Natural killer cell (primary cell): Measurements from ENCODE around the gene MARK1. TPM values are rescaled to one million over a fixed set of nuclear protein-coding genes. Genes with fewer than 3 reads are reported as not detected.

Source experiments
- ATAC-seq, 3 donors: fragments of 150-1000 bp in 2 of 3; fragments of 200-7000 bp in 1 of 3; cut with Tn5 transposase; 1 replicate in 1 of 3; 2 replicates in 2 of 3; pipeline ENCODE4 v1.10.0; 2021; ENCODE audit warnings: mild to moderate bottlenecking in 2 of 3, moderate library complexity in 2 of 3
- DNase-seq, 2 donors: peaks; one replicate each; pipeline versions ENCODE4 v3.0.0 to v3.0.0-alpha.2; 2013 to 2021; ENCODE audit warnings: mixed read lengths in 1 of 2
- H3K27ac ChIP-seq: one replicate; pipeline ENCODE4 v1.5.1; 2013; ENCODE audit warnings: mild to moderate bottlenecking, low read length
- H3K27me3 ChIP-seq: one replicate; pipeline ENCODE4 v1.6.1; 2013; ENCODE audit warnings: low read length; ENCODE audit not compliant: control insufficient read depth, insufficient read depth
- H3K36me3 ChIP-seq: one replicate; pipeline ENCODE4 v1.6.1; 2013; ENCODE audit warnings: low read length; ENCODE audit not compliant: control insufficient read depth, insufficient read depth
- H3K4me1 ChIP-seq: one replicate; pipeline ENCODE4 v1.6.1; 2013; ENCODE audit warnings: low read length; ENCODE audit not compliant: control insufficient read depth, insufficient read depth
- H3K4me3 ChIP-seq: one replicate; pipeline ENCODE4 v1.5.1; 2013; ENCODE audit warnings: low read length
- H3K9me3 ChIP-seq: one replicate; pipeline ENCODE4 v1.6.1; 2013; ENCODE audit warnings: low read length; ENCODE audit not compliant: control insufficient read depth, insufficient read depth
- H3K27ac Mint-ChIP-seq, 2 donors: one replicate each; pipeline ENCODE4 v1.8.0; 2022; ENCODE audit warnings: mild to moderate bottlenecking in 2 of 2, mixed read lengths in 2 of 2, moderate library complexity in 1 of 2
- H3K27me3 Mint-ChIP-seq, 2 donors: one replicate each; pipeline ENCODE4 v1.8.0; 2022; ENCODE audit warnings: low read depth in 2 of 2, mixed read lengths in 2 of 2
- H3K36me3 Mint-ChIP-seq: one replicate; pipeline ENCODE4 v1.8.0; 2022; ENCODE audit warnings: mixed read lengths
- H3K4me1 Mint-ChIP-seq, 2 donors: one replicate each; pipeline ENCODE4 v1.8.0; 2022; ENCODE audit warnings: mixed read lengths in 2 of 2
- H3K4me3 Mint-ChIP-seq: one replicate; pipeline ENCODE4 v1.8.0; 2022; ENCODE audit warnings: mild to moderate bottlenecking, moderate library complexity, mixed read lengths
- H3K9me3 Mint-ChIP-seq, 2 donors: one replicate each; pipeline ENCODE4 v1.8.0; 2022; ENCODE audit warnings: mixed read lengths in 2 of 2
- WGBS: methylation state at CpG from one replicate; pipeline ENCODE4 v1.1.7; 2013; ENCODE audit warnings: missing lambda C conversion rate; ENCODE audit not compliant: insufficient coverage; 5-methylcytosine and 5-hydroxymethylcytosine counted together
- intact Hi-C: fragments of 100-400 bp; cut with micrococcal nuclease; formaldehyde crosslinking; loops from one replicate; pipeline ENCODE4 v1.14.2; 2022
- total RNA-seq, 4 donors: library from RNA; stranded (reverse); fragments of 120-200 nt in 1 of 4; gene quantifications; one replicate each; pipeline versions ENCODE4 v1.2.3 to v1.2.4, GENCODE V29; 2013 to 2022
- TF ChIP-seq, protein P1 (sequence below): fragments of 200-600 bp; IDR thresholded peaks from one replicate; pipeline ENCODE4 v1.8.0; 2022; ENCODE audit warnings: antibody characterized with exemption

Gene MARK1
- total RNA-seq, 3 donors from 2014 or later (not counting 1 experiment from before 2014, with no cell fraction given) = 0.13 TPM; not detected in 2

DNA sequence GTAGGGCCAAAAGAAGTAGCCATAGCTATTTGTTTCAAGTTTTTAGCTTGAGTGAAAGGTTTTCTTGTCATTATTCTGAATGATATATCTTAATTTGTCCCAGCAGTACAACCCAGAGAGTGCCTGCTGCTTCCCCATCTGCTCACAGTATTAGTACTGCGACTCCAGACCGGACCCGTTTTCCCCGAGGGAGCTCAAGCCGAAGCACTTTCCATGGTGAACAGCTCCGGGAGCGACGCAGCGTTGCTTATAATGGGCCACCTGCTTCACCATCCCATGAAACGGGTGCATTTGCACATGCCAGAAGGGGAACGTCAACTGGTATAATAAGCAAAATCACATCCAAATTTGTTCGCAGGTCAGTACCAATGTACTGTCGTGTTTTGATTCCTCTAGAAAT, 125.1 kb downstream of the MARK1 start:
- Histone ChIP-seq H3K27me3 (no peaks in the 10 kb centered on the region), H3K9me3 (no peaks in the 10 kb centered on the region), H3K36me3 (no peaks in the 10 kb centered on the region), H3K4me1 (no peaks in the 10 kb centered on the region), H3K4me3 (no peak overlapping the region), H3K27ac (no peak overlapping the region)
- DNase-seq (no peak), ATAC-seq (no peak)
- H3K36me3 Mint-ChIP-seq = no peaks in the 10 kb centered on the region
- no peak overlapping the region for H3K27ac Mint-ChIP-seq
- peaks cover 8 to 9% of the 10 kb centered on the region in 2 donors for H3K27me3 Mint-ChIP-seq
- TF ChIP-seq, protein P1, sequence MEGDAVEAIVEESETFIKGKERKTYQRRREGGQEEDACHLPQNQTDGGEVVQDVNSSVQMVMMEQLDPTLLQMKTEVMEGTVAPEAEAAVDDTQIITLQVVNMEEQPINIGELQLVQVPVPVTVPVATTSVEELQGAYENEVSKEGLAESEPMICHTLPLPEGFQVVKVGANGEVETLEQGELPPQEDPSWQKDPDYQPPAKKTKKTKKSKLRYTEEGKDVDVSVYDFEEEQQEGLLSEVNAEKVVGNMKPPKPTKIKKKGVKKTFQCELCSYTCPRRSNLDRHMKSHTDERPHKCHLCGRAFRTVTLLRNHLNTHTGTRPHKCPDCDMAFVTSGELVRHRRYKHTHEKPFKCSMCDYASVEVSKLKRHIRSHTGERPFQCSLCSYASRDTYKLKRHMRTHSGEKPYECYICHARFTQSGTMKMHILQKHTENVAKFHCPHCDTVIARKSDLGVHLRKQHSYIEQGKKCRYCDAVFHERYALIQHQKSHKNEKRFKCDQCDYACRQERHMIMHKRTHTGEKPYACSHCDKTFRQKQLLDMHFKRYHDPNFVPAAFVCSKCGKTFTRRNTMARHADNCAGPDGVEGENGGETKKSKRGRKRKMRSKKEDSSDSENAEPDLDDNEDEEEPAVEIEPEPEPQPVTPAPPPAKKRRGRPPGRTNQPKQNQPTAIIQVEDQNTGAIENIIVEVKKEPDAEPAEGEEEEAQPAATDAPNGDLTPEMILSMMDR = no peak
- no peaks in the 10 kb centered on the region for H3K9me3 Mint-ChIP-seq
- WGBS = 93% methylated on average over 12 of the region's 13 CpGs
- intact Hi-C loops = no loop called here
- H3K4me3 Mint-ChIP-seq = no peak overlapping the region
- H3K4me1 Mint-ChIP-seq = no peaks in the 10 kb centered on the region

DNA sequence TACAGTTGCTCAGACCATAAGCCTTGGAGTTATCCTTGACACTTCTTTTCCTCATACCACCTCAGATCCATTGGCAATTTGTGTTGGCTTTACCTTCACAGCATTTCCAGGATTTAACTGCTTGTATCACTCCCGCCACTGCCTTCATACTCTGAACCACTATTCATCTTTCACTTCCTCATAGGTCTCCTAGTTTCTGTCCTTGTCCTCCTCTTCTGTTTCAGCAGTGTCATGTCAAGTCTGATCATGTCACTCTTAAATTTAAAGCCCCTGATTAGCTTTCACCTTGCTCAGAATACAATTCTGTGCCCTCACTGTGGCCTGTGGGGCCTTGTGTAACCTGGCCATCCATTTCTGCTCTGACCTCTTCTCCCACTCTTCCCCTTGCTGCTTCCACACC, 127.6 kb downstream of the MARK1 start:
- Histone ChIP-seq H3K27me3 (no peaks in the 10 kb centered on the region), H3K27ac (no peak overlapping the region), H3K4me1 (no peaks in the 10 kb centered on the region), H3K9me3 (no peaks in the 10 kb centered on the region), H3K36me3 (no peaks in the 10 kb centered on the region), H3K4me3 (no peak overlapping the region)
- H3K4me3 Mint-ChIP-seq = no peak overlapping the region
- intact Hi-C loops = no loop called here
- no peak for DNase-seq
- H3K36me3 Mint-ChIP-seq = no peaks in the 10 kb centered on the region
- TF ChIP-seq, protein P1 = no peak
- no peaks in the 10 kb centered on the region for H3K4me1 Mint-ChIP-seq
- peaks cover 9% of the 10 kb centered on the region in 2 donors for H3K27me3 Mint-ChIP-seq
- no peak overlapping the region for H3K27ac Mint-ChIP-seq
- H3K9me3 Mint-ChIP-seq = no peaks in the 10 kb centered on the region
- ATAC-seq = no peak
- 60% methylated on average over 1 of the region's 1 CpG for WGBS

DNA sequence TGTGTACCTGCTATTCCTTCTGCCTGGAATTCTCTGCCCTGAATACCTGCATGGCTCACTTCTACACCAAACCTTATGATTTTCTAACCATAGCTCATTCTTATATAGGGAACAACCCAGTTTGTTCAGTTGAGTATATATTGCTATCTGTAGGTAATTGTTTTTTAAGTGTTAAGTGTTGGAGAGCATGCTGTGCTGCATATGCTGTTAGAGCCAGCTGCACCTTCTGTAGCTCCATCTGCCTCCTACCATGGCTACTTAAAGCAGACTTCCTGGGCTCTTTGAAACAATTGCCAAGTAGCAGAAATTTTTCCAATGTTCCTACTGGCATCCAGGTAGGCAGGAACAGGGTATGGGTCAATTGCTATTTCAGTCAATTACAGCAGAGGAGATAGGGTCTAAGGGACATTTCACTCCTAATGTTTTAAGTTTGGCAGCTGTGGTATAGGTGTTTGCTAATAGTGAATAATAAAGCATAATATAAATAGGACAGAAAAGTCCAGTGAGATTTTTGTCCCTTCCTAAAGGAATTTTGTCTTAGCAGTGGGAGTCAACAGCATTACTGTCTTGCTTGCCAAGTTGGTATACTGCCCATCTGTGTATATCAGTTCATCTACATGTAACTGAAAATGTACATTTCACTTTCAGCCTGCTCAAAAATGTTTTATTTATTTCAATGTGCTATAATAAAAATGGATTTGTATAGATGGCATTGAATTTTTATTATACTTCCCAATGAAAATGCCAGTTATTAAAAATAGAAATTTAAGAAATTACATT, 128.2 kb downstream of the MARK1 start:
- no peak for DNase-seq
- Mint-ChIP-seq H3K4me1 (no peaks in the 10 kb centered on the region), H3K4me3 (no peak overlapping the region), H3K27ac (no peak overlapping the region), H3K9me3 (no peaks in the 10 kb centered on the region), H3K36me3 (no peaks in the 10 kb centered on the region), H3K27me3 (peaks cover 14% of the 10 kb centered on the region in 2 donors)
- Histone ChIP-seq H3K9me3 (no peaks in the 10 kb centered on the region), H3K36me3 (no peaks in the 10 kb centered on the region), H3K4me1 (no peaks in the 10 kb centered on the region), H3K27ac (no peak overlapping the region), H3K27me3 (no peaks in the 10 kb centered on the region), H3K4me3 (no peak overlapping the region)
- ATAC-seq = no peak
- intact Hi-C loops = no loop called here
- TF ChIP-seq, protein P1 = no peak

DNA sequence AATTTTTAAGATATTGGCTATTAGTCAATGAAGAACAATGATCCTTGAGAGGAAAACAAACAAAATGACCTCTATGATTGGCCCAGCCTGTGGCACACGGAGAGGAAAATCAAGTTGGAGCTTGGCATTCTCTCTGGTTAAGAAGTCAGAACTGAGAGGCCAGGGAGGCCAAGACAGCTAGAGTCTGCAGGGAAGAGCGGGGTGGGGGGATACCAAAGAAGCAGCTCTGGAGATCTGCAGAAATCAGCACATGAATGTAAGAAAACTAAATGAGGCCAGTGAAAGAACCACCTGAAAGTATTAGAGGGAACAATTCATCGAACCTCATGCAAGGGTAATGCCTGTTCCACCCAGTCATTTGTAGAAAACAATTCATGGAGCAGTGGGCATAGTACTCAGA, 138.4 kb downstream of the MARK1 start:
- H3K36me3 Mint-ChIP-seq = no peaks in the 10 kb centered on the region
- H3K9me3 Mint-ChIP-seq = peaks cover 3 to 4% of the 10 kb centered on the region in 2 donors
- Histone ChIP-seq H3K9me3 (peaks cover 4% of the 10 kb centered on the region), H3K27me3 (no peaks in the 10 kb centered on the region), H3K27ac (no peak overlapping the region), H3K4me1 (no peaks in the 10 kb centered on the region), H3K36me3 (no peaks in the 10 kb centered on the region), H3K4me3 (no peak overlapping the region)
- no peak overlapping the region for H3K27ac Mint-ChIP-seq
- no peaks in the 10 kb centered on the region for H3K4me1 Mint-ChIP-seq
- 91% methylated on average over 3 of the region's 3 CpGs for WGBS
- peaks cover 14 to 30% of the 10 kb centered on the region in 2 donors for H3K27me3 Mint-ChIP-seq
- TF ChIP-seq, protein P1 = no peak
- no peak overlapping the region for H3K4me3 Mint-ChIP-seq
- DNase-seq (no peak), ATAC-seq (no peak)
- intact Hi-C loops = no loop called here
